ENCODE results near the gene F5.
A peak's percentile ranks its signal among the peaks of the same experiment; 100 is the strongest.

The F5 gene

DNA sequence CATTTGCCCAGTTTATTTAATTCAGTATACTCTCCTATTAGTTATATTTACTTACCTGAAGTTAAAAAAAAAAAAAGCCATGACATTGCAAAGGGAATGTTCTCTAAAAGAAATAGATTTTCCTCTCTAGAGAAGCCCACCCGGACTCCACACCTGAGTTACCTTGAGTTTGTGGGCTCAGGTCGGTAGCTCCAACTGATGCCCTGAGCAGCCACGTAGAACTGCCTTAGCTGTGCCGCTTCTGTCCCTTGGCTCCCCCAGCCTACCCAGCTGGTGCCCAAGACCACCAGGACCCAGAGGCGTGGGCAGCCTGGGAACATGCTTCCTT is 250 bp downstream of the F5 start:
- DNase-seq = no peak

DNA sequence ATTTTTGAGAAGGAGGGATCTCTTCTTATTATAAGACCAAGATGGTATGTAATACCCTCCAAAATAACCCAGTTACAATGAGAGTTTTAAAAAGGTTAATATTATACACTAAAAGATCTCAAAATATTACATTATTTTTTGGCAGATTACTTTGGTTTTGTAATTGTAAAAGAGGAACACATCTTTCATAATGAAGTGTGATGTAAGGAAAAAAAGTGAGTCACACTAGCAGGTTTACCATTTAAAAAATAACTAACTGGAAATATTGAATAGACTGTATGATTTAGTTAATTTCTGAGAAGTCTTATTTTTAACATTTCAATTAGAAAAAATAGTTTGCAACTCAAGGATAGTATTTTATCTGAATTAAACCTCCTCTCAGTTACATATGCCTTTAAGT is 1.1 kb downstream of the F5 start:
- DNase-seq = no peak

DNA sequence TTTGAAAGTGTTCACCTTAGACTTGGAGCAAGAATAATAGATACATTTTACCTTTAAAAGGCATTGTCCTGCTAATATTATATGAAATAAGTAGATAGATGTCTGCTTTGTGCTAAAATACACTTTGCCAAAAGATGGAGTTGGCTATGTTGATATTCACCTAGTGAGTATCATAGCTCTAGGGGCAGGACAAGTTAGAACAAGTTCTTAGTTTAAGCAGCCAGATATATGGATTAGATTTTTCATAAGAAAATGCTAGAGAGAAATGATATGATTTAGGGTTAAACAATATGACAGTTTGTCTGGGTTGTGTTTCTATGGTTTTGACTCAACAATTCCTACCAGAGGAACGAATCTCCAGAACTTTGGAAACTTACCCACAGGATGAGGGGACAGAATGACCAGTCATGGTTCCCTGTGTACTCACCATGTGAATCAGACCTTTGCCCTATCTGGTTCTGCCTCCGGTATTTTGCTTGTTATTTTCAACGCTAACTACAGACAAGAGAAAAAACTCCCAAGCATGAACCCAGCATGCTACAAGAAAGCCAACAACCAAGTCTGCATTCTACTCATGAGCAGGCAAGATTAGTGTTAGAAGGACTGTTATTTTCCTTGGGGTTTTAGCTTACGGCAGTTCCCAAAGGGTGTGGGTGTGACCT is 1.7 kb downstream of the F5 start:
- no peak for DNase-seq

DNA sequence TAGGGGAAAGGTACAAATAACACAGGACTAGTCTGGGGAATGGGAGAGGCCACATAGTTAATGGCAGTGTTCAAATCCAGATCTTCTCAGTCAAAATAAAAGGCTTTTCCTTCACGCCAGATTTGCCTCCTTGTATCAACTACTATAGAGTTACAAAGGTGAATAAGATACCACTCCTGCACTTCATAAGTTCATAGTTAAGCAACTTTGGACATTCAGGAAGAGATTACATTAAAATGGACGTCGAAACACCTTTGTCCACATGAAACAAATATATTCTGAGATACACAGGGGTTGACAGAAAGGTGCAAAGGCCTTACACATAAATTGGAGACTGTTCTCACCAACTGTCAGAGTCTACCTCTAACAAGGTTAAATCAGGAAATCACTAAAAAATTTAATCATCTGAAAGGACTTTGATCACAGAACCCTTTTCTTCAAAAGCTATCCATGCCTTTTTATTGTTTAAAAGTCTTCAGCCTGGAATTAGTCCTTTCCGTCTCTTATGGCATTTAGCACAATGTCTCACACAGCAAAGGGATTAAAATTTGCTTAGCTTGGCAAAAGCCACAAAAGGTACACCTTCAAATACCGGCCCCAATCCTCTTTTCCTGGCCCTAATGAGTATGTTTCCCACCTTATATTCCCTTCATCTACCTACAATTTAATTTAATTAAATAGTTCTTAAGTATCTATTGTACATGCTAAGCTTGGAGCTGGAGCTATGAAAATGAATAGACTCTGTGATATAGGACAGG is 8.1 kb downstream of the F5 start:
- no peak for DNase-seq

DNA sequence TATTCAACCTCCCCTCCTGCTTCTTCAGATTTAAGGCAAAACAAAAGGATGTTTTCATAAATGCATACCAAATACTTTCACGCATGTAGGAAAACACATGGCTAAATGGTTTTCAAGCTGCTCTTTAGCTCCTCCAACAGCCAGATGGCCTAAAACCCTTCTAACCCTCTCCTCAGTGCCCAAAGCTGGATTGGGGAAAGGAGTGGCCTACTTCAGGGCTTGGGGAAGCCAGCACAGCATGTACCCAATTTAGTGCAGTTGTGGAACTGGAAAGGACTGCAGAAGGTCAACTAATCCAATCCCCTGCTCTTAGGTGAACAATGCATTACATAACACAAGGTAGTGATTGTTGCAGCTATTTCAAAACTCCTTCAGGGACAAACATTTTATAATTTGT is 9.3 kb downstream of the F5 start:
- no peak for DNase-seq

DNA sequence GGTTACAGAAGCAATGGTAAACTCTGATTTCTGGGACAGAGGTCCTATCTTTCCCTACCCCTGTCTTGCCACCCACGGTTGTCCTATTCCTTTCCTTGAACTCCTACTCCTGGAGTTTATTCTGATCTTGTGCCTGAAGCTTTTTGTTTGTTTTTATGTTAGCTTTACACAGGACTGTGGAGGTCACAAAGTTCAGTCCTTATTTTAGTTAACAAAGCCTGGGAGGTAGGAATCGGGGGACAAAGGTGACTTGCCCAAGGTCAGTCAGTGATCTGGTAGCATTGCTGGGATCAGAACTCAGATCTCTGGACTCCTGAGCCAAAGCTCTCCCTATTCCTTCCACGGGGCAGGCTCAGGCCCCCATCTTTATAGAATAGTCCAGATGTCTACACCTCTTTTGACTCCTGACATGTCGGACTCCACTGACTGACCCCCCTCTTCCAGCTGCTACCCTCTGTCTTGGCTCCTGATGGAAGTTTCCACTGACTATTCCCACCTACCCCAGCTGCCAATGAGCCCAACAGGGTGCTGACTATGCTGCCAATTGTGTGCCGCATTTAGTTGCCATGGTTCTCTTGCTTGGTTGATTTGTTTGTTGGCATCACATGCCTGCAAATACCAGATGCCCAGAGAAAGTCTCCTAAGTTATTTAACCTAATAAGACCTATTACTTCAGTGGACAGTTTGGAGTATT is 9.9 kb downstream of the F5 start:
- DNase-seq = no peak

DNA sequence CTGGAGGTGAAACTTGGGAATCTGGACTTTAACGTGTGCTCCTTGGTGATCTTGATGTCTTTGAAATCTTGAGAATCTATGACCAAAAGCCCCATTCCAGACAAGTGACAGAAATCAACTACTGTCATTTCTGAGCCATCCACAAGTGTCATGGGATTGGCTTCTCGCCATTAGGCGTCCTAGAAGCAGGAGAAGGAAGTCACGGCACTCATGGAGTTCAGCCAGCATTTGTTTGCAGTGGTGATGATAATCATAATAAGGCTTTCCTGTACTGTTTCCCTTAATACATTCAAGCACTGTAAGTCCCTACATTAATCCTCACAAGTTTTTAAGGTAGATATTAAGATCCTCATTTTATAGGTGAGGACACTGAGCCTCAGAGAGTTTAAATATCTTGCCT is 11.9 kb downstream of the F5 start:
- DNase-seq = no peak

DNA sequence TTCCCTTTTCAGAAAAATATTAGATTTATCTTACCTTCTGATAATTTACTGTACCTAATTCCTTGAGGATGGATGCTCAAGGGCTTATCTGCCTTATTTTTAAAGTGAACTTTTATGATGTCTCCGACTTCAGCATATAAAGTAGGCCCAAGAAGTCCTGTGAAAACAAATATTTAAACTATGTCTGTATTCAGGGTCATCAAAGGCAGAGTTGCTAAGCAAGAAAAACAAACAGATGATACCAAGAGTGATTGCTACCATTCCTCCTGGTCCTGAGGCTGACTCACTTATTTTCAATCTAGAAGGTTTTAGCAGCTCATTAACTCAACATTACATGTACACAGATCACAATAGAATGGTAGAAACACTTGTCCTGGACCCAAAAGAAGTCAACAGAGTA is 14.1 kb downstream of the F5 start:
- DNase-seq = no peak

DNA sequence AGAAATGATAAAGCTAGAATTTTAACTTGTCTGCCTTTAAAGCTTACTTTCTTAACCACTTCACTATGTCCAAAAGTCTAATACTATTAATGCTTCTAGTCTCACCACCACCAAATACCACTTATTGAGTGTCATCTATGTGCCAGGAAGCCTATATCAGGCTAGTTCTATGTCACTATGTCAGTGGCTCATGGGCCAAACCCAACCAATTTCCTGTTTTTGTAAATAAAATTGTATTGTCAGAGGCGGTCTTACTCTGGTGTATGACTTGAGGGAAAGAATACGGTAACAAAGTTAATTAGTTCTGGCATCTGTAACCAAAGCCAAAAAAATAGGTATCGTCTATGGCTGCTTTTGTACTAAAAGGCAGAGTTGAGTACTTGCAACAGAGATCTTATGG is 14.8 kb downstream of the F5 start:
- DNase-seq = no peak

DNA sequence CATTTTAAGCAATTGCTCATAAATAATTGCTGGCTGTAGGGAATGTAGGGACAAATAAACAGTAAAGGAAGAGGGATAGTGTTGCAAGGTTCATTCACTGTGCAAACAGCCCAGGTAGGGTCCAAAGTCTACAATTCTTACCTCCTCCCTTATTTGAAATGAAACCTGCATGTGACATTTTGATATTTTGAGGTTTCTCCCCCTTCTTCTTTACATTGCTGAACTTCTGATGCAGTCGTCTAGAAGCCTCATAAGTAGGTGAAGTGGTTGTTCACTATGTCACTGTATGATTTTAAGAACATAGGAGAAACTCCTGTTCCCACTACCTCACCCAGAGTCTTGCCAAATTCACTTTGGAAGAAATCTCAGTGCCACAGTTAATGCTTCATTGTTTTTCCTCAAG is 16.1 kb downstream of the F5 start:
- DNase-seq = no peak

DNA sequence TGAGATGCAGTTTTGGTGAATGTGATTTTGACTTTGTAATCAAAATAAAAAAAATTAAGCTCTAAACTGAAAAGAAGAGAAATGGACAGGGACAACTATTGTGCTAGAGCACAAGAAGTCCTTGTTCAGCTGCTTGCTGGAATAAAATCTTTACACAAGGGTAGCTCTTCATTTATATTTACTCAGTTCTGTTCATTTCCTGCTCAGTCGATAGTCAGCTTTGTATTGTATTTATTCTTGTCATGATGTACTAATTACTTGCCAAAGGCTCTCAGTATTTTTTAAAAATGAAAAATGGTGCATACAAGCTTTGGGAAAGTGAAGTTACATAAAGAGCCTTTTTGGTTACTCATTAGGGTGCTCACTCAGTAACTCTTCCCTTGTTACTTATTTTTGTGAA is 17.8 kb downstream of the F5 start:
- no peak for DNase-seq

DNA sequence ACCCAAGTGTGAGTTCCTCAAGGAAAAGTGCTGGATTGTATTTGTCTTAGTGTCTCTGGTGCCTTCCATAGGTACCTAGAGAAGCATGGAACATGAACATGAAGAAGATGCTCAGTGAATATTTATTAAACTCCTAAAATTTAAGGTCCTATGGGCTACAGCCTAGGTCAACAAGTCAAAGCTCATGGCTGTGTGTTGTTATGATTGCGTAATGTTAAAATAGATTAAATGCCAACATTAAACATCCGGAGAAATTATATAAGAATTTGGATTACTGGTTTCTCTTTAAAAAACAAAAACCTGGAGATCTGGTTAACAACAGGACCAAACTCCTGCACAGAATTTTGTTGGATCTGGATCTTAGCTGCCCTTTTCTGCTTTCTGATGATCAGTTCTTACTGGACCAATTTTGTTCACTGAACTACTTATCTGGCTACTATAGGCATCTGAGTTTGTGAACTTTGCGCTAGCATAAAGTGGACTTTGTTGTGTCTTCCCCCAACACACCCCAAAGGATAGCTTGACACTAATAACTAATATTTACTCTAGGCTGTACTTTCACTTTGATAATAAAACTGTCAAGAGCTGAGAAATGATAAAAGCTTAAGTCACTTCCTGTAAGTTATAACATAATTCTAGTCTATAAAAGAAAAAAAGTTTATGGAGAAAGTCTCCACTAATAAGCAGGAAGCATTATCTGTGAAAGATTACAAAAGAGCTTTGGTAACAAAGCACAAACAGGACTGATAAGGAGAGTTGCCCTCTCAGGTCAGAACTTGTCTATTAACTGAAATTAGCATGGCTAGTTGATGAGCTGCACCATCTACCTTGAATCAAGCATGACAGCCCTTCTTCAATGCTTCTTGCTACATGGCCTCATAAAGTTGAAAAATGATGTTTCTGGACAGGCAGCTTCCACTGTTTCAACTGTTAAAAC is 20.7 kb downstream of the F5 start:
- no peak for DNase-seq

DNA sequence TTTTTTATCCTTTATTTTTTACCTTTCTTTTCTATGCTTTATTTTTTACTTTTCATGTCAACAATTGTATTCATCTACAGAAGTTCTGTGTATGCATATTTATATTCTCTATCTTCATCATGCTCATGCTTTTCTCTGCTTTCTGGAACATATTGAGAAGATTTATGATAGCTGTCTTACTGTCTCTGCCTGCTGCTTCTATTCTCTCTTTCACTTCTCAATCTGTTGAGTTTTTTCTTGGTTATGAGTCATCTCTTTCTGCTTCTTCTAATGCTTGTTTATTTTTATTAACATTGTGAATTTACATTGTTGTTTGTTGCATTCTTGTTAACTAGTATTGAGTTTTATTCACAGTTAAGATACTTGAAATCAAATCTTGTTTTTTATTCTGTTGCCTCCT is 22.6 kb downstream of the F5 start:
- DNase-seq = no peak

DNA sequence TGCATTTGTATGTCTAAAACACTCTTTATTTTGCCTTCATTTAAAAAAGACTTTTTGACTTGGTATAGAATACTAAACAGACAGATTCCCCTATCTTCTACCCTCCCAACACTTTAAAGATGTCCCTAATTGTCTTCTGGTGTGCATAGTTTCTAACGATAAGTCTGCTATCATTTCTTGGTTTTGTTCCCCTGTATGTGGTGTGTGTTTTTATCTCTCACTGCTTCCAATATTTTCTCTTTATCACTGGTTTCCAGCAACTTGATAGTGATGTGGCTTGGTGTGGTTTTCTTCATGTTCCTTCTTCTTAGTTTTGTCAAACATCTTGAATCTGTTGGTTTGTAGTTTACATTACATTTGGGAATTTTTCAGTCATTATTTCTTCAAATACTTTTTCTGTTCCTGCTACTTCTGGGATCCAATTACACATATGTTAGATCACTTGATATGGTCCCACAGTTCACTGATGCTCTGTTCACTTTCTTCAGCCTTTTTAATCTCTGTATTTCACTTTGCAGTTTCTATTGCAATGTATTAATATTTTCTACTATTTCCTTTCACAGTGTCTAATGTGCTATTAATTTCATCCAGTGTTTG is 23.2 kb downstream of the F5 start:
- no peak for DNase-seq

DNA sequence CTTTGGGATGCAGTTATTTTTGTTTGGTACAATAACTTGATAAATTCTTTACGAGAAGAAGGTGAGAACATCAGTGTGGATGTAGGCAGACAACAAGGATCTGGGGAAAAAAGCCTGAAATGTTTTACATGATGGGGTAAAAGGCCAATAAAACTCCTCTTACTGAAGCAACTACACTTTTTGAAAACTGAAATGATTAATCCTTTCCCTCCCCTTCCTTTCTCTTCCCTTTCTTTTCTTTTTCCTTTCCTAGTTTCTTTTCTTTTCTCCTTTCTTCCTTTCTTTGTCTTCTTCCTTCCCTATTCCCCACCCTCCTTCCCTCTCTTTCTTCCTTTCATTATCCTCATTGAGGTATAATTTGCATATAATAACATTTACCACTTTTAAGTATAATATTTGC is 24.6 kb downstream of the F5 start:
- no peak for DNase-seq

DNA sequence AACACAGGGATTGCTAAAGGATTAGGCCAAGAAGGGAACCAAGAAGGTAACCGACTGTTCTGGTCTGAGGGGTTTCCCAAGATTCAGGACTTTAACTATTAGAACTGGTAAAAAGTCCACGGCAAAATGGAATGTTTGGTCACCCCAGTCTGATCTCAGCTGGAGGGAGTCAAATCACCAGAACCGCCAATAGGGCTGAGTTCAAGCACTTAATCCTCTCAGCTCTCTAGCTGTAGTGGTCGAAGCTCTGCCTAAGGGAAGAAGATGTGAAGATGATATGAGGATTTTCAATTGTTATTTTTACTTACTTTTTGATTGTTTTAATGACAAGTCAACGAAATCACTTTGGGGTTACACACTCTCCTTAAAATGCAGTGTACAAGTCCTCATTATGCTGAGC is 29.1 kb downstream of the F5 start:
- DNase-seq = no peak

DNA sequence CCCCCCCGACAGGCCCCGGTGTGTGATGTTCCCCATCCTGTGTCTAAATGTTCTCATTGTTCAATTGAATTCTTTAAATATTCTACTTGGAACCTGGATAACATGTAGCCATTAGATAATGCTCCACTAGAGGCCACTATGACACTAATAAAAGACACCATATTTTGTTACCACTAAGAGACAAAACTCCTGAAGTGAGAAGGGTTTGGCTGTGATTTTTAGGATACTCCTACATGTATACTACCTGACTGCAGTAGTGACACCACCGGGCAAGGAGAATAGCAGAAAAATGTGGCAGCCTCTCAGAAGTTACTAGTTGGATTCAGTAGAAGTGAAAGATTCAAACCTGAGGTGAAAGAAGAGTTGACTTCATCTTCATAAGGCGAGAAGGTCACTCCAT is 36.0 kb downstream of the F5 start:
- DNase-seq = peak; percentile 66

DNA sequence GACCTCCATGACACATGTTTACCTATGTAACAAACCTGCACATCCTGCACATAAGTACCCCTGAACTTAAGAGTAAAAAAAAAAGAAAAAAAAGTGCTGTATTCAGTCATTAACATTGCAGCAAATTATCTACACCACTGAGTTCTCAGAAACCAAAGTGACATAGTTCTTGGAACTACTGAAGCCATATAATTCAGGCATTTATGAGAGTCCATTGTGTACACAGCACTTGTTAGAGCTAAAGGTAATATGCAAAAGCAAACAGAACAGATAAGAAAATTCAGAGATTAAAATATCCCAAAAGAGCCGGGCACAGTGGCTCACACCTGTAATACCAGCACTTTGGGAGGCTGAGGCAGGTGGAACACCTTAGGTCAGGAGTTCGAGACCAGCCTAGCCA is 38.0 kb downstream of the F5 start:
- DNase-seq = no peak

DNA sequence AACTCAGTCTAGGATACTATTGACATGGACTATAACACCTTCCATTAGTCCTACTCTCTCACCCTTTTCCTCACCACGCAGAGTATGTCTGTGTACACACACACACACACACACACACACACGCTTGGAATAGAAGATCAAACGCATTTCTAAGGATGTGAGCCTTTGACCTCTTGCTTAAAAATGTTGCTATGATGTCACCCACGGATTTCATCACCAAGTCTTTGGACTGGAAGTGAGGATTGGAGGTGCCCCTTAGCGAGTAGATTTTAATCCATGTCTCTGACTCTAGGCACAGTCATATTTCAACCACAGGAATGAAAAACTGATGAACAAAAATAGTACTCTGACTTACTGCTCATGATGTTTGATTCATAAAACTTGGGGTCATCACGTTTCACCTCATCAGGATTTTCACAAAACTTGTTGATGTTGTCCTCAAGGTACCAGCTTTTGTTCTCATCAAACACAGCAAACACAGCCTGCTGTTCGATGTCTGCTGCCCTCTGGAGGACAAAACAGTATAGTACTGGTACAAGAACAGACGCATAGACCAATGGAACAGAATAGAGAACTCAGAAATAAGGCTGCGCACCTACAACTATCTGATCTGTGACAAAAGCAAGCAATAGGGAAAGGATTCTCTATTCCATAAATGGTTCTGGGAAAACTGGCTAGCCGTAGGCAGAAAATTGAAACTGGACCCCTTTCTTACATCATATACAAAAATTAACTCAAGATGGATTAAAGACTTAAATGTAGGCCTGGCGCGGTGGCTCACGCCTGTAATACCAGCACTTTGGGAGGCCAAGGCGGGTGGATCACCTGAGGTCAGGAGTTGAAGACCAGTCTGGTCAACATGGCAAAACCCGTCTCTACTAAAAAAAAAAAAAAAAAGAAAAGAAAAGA is 39.9 kb downstream of the F5 start:
- peak; percentile 92 for DNase-seq

DNA sequence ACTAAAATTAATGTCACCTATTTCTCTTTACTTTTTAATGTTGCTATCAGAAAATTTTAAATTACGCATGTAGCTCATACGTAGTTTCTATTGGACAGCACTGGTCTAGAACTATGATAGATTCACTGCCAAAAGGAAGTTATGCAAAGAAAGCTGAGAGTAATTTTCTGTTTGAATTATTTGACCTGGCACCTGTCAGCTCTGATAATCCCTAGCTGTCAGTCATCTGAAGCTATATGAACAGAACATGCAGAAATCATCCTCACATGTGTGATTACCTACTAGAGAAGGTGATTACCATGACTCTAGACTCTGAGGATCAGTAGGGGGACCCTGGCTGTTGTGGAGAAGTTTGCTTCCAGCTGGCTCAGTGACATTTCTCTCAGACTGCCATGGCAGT is 40.8 kb downstream of the F5 start:
- DNase-seq = peak; percentile 11

DNA sequence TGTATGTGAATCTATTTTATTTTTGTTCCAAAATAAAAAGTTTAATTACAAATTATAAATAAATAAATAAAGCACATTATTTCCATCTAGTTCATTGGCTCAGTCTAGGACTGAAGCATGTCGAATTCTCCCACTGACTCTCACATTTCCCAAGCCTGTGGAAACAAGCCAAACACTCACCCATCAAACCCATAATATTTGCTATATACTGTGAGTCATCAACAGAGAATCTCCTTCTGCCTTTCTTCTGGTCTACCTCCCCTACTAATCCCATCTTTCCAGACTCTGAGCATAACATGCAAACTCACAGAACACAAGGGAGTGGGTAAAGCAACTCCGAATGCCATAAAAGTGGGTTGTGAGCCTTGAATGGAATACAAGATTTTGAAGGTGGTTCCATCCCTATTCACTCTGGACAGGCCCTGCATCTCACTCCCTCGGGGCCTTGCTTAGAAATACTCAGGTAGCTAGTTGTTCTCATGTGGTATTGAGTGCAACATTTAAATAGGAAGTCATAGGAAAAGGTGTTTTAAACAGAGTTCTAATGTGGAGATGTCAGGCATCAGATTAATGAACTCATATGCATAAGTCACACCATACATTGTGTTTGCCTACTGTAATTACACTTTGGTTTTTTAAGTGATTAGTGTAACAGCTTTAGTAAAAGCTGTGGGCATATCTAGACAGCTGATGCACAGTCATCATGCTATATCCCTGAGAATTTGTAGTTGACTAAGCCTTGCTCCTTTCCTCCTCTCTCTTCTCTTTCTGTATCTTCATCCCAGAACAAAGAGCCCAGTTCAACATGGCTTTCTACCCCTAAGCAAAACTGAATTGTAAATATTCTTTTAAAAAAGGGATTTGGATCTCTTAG is 47.0 kb downstream of the F5 start:
- DNase-seq = peak; percentile 6

Data from eye (tissue), 1 donor.